Measurements from ENCODE around the gene CCT7.

CCT7 gene

DNA sequence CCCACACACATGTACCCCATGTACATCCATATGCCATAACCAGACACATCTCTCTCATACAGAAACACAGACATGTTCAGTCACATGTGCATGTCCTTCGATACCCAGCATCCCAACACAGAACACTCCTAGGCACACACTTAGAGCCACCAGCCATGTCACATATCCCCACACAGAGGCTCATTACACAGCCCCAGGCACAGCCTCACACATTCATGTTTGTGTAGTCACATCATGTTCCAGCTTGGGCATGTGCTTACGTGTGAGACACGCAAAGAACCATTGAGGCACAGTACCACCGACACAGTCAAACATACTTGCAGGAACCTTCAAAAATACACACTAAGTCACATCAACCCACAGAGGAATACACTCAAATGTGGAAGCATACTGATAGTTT is 32.9 kb downstream of the CCT7 start:
- no peak for DNase-seq (ENCODE audit: low read depth, low spot score)

DNA sequence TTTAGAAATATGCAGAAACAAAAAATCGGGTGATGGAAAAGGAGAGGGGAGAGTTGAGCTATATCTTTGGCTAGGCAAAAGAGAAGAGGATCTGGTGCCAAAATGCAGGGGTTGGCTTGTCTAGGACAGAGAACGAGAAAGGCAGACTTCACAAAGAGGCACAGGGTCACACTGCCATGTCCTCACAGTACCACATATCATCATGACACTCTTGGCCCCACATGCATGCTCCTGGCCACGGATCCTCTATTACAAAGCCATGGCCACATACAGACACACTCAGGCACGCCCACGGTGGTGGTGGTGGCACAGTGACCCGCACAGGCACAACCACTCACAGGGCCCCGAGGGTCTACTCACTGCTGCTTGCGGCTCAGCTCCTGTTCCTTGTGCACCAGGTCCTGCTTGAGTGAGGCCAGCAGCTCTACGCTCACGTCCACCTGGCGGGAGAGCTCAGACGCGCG is 34.3 kb downstream of the CCT7 start:
- no peak for DNase-seq (ENCODE audit: low read depth, low spot score)

GRCh38 chr2:73268830-73269685 is 35.0 kb downstream of the CCT7 start:
- DNase-seq (ENCODE audit: low read depth, low spot score): no peak

DNA sequence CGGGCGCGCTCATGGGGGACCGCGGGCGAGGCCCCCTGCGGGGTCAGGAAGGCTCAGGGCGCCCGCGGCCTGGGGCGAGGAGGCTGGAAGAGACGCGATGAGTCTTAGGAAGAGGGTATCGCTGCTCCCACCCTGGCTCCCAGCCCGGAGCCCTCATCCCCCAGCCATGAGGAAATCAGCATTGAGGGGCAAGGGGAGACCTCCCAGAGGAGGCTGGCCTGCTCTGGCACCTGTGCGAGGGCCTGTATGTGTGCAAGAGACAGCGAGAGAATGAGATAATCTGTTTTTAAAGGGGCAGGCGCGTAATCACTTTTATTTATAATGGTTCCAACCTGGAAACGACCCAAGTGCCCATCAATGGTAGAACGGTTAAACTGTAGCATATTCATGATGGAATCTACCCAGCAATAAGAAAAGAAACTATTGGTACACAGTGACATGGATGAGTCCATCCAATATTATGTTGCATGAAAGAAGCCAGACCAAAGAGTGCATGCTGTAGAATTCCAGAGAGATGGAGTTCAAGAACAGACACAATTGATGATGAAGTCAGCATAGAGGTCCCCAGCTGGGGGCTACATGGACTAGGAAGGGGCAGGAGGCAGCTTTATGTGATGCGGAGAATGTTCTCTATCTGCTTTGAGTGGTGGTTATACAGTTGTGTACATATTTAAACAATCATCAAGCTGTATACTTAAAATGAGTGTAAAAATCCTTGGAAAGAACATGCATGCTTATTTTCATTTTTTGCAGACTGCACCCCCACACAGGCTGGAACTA is 35.8 kb downstream of the CCT7 start:
- no peak for DNase-seq (ENCODE audit: low read depth, low spot score)

GRCh38 chr2:73272270-73272669 is 38.2 kb downstream of the CCT7 start:
- DNase-seq (ENCODE audit: low read depth, low spot score): no peak

DNA sequence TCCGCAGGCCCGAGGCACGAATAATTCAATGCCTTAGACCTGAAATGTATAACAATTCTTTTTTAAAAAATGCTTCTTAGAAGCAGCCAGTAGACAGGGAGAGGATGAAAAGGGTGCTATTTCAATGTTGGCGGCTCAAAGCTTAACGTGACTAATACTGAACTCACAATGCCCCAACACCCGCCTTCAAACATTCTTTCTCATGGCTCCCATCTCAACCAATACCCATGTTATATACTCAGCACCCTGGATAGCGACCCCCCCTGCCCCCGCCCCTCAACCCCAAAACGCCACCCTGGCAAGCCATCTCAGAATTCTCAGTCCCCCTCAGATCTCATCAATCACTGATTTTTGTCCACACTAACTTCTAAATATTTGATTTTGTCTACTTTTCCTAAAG is 45.7 kb downstream of the CCT7 start:
- no peak for DNase-seq (ENCODE audit: low read depth, low spot score)

- DNase-seq (ENCODE audit: low read depth, low spot score): no peak
Measured at GRCh38 chr2:73281244-73281643, 47.1 kb downstream of the CCT7 start.

GRCh38 chr2:73282924-73283544 is 48.9 kb downstream of the CCT7 start:
- DNase-seq (ENCODE audit: low read depth, low spot score): no peak

GRCh38 chr2:73283545-73284295 is 49.6 kb downstream of the CCT7 start:
- no peak for DNase-seq (ENCODE audit: low read depth, low spot score)

GRCh38 chr2:73284296-73285158 is 50.4 kb downstream of the CCT7 start, which contains the start of gene FBXO41:
Gene FBXO41, minus strand, starts transcription at chr2:73284478. Its CDS starts 14,848 bp downstream, at chr2:73269630.
- DNase-seq (ENCODE audit: low read depth, low spot score): no peak

GRCh38 chr2:73285159-73285739 is 51.1 kb downstream of the CCT7 start:
- no peak for DNase-seq (ENCODE audit: low read depth, low spot score)

GRCh38 chr2:73286134-73286655 is 52.1 kb downstream of the CCT7 start:
- no peak for DNase-seq (ENCODE audit: low read depth, low spot score)

- DNase-seq (ENCODE audit: low read depth, low spot score): no peak
Measured at GRCh38 chr2:73289304-73289703, 55.2 kb downstream of the CCT7 start.

- DNase-seq (ENCODE audit: low read depth, low spot score): no peak
Measured at GRCh38 chr2:73290049-73290839, 56.1 kb downstream of the CCT7 start.

GRCh38 chr2:73291093-73291460 is 57.0 kb downstream of the CCT7 start:
- DNase-seq (ENCODE audit: low read depth, low spot score): no peak

DNA sequence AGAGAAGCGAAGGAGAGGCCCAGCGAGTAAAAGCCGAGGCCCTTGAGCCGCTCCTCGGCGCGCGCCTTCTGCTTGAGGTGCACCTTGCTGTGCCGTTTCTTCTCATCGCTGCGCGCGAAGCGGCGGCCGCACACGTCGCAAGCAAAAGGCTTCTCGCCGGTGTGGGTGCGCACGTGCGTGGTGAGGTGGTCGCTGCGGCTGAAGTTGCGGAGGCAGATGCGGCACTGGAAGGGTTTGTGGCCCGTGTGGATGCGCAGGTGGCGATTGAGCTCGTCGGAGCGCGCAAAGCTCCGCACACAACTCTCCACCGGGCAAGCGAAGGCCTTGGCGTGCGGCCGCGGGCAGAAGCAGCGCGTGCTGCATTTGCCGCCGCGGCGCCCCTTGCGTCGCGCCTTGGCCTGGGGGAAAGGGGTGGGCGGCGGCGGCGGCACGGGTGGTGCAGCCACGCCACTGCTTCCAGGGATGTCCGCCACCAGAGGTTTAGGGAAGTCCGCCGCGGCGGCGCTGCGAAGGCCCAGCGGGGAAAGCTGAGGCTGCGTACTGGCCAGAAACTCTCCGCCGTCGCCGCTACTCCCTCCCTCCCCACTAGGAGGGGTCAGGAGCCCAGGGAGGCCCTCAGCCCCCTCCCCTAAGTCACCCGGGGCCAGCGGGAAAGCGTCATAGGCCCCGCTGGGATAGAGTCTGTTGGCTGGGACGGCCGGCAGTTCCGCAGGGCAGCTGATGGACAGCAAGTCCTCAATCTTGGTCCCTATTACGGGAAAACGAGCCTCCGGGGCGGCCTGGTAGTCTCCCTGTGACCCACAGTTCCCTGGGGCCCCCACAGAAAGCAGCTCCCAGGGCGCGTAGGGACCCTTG is 57.6 kb downstream of the CCT7 start:
- DNase-seq (ENCODE audit: low read depth, low spot score): no peak

- no peak for DNase-seq (ENCODE audit: low read depth, low spot score)
Measured at GRCh38 chr2:73292316-73292905, 58.3 kb downstream of the CCT7 start.
